Superior temporal gyrus (tissue), 1 donor: ENCODE results near the gene SORCS2.

Experiments used
- DNase-seq: peaks from one replicate; pipeline ENCODE4 v3.0.0-alpha.2; 2016; ENCODE audit errors: extremely low spot score

Gene SORCS2

DNA sequence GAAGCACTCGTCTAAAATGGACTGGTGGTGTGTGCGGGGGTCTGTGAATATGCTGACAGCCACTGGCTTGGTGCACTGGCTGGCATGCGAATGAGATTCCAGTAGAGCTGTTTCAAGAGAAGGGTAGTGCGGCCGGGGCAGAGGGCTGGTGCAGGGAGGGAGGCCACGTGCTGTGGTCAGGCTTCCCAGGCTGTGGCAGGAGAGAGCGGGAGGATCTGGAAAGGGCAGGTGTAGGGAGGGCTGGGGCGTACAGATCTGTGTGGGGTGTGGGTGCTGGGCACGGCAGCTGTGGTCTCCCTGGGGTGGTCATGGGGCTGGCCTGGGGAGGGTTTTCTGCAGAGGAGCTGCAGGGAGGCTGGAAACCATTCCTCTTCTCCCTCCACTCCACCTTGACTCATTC lies 30.2 kb downstream of the SORCS2 start:
- no peak for DNase-seq

DNA sequence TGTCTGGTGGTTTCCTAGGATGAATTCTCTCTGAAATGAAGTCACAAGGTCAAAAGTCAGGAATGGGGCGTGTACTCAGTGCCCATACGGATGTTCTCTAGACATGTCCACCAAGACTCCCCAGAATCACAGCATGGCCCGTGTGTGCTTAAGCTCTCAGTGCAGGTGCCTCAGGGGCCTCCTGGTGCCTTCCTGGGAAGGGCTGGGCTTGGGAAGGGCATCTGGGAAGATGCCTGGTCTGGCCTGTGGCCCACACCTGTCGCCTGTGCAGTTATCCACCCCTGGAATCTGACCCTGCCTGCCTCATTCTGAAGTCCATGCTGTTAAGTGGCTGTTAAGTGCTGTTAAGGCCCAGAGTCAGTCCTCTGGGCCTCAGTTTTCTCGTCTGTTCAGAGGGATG lies 31.2 kb downstream of the SORCS2 start:
- DNase-seq = no peak

DNA sequence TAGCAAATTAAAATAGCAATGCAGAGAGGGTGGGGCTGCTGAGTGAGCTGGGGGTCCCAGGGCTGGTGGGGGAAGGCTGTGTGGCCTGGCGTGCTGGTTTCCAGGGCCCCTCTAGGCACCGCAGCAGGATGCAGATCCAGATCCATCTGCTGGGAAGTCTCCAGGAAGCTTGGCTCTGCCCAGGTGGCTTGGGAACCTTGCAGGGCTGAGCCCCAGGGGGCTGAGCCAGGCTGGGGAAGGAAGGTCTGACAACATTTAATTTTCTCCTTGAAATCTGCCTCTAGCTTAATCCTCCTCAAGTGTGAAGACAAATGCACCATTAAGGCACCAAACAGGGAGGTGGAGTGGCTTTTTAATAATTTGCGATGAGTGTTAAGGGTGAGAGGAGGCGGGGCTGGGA lies 31.7 kb downstream of the SORCS2 start:
- DNase-seq = no peak

DNA sequence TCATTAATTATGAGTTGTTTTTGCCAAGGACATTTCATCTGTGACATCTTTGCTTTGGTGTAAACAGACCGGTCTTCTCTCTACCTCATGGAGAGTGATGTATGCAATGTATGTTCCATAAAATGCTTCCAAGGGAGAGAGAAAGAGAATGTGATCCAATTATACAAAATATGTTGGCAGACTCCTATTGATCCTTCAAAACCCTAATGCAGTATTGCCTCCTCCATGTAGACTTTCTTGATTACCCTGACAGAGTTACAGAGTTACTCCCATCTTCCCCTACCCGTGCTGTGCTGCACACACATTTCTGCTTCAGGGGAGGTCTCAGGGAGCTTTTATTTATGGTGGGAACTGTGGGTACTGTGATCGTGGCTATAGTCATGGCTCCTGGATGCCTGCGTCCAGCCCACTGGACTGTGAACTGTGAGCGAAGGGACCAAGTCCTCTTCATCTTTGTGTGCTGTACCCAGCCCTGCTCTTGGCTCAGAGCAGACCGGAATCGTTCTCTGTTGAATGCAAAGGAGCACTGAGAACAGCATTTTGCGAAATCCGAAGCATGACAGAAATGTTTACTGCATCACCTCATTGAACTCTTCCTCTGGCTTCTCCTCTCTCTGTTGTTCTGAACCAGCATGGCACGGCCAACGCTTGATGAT lies 32.7 kb downstream of the SORCS2 start:
- DNase-seq = no peak

DNA sequence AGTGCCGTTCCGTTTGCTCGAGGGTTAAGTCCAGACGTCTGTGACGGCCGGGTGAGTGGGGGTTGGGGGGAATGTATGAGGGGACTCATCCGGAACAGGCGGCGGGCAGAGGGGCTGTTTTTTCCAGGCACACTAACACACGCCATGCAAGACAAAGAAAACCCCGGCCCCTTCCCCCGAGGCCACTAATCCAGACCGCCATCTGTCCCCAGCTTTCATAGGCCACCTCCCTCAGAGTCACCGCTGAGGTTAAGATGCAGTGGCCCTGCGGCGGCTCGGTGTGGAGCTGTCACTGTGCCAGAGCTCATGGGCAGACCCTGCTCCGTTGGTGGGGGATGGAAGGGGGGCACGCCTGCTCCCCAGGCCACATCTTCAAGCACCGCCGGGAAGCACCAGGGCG lies 34.1 kb downstream of the SORCS2 start:
- DNase-seq = no peak

DNA sequence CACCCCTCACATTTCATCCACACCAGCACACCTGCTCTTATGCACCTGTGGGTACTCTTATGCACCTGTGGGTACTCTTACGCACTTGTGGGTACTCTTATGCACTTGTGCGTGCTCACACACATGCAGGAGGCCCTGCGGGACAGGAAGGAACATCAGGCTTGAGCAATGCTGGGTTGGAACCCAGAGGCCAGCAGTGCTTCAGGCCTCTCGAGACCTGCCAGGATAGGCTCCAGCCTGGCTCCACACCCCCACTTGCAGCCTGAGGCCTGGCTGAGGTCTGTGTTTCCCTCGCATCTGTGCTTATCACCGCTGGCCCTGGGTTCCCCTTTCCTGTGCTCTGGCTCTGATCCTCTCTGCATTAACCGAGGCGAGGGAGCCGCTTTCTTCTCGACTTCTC lies 34.7 kb downstream of the SORCS2 start:
- no peak for DNase-seq

DNA sequence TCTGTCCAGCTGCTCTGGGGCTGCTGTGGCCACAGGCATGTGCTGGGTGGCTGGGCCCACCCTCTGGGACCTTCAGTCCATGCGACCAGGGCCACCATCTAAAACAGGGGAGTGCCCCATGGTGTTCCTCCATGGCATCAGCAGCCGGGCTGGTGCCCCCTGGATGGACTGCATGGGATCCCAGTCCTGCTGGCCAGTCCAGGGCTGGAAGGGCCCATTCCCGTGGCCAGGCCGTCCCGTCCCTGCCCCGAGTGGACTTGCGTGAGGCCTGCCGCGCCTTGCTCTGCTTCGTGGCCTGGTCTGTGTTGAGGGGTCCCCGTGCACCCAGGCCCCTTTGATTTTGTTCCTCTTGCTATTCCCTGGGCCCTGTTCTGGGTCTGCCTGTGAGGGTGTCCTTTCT lies 36.4 kb downstream of the SORCS2 start:
- no peak for DNase-seq

DNA sequence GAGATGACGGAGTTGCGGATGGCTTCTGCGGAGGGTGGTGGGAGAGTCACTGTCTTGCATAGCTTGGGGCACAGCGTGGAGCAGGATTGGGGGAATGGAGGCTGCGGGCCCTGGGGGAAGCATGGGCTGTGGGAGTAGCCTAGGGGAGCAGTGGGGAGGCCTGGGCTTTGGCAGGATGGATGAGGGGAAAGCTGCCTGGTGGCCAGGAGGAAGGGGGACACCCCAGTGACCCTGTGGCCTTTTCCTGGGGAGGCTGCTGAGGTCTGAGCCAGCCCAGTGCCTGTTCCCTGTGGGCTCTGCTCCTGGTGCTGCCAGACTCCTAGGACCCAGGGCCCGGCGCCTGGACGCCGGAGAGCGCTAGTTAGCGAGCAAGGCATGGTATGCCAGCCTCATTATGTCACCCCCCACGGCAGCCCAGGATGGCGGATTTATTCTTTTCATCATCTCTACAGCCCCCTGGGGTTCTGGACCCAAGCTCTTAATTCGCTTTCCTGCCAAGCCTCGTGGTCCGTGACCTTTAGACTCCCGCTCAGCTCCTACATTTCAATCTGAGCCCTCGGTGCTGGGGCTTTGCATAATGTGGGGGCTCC lies 39.8 kb downstream of the SORCS2 start:
- no peak for DNase-seq

DNA sequence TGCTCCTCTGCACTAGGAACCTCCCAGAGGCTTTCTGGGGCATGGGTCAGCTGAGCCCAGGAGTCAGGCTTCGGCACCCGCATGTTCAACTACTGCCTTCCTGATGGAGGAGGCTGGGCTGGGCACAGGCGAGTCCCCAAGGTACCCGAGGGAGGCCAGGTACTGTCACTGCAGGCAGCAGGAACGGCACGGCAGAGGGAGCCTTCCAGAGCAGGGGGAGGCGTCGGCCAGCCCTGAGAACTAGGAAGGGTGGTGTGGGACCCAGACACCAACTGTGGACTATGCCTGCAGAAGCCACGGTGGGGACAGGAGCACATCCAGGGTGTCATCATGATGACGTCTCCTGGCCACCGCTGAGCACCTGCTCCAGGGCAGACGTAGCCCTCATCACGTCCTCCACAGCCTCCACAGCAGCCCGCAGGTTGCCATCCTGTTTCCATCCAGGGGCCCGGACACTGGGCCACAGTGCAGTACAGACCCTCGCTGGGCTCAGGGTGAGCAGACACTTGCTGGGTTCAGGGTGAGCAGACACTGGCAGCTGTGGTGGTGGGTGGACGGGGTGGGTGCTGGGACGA lies 40.8 kb downstream of the SORCS2 start:
- no peak for DNase-seq

DNA sequence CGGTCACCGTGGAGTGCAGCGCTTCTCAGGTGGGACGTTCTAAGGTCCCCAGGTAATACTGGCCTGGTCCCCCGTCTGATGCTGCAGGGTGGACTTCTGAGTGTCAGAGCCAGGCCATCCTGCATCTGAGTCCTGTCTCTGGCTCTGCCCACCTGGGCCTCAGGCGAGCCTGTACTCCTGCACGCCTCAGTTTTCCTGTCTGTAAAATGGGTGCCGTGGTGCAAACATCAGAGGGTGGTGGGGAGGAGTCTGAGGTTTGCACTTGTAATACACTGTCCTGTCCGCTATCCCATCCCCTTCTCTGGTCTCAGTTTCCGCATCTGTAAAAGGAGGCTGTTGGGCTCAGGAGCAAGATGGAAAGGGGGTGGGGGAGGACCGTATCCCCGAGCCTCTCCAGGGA lies 41.3 kb downstream of the SORCS2 start:
- no peak for DNase-seq

DNA sequence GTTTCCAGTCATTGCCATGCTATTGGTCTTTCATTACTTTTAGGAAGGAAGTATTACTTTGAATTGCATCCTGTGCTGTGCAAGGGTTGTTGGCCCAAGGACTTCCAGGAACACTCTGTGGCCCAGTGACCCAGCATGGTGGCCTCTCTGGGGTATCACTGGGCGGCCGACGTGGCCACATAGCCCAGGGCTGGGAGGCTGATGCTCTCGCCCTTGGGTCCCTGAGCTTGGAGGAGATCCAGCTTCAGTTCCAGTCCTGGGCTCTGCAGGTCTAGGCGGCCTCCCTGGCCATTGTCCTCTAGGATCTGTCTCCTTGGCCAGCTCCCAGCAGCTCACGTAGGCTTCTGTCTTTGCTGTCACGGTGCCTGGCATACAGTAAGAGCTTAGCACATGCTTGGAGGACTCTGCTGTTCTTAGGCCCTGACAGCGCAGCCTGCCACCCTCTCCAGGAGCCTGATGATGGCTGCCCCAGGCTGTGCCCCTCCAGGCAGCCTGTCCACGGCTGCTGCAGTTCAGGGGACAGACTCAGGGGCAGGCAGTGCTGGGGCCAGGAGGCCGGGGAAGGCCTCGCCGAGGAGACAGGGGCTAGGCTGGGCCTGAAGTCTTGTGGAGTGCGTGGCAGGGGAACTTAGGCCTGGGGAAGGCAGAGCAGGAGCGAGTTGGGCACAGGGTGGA lies 42.2 kb downstream of the SORCS2 start:
- no peak for DNase-seq

DNA sequence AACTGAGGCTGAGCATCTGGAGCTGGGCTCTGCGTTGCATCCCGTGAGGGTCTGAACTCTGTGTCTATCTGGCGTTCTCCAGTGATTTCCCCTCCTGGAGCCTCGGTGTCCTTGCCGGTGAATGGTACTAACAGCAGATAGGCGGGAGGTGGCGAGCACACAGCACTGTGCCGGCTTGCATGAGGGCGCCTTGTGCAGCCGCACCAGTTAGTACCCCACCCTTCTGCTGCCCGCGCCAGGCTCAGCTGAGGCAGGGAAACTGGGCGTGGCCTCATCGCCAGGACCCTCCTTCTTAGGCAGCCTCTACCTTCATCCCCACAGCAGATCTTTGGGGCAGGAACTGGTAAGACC lies 42.7 kb downstream of the SORCS2 start:
- DNase-seq = no peak

DNA sequence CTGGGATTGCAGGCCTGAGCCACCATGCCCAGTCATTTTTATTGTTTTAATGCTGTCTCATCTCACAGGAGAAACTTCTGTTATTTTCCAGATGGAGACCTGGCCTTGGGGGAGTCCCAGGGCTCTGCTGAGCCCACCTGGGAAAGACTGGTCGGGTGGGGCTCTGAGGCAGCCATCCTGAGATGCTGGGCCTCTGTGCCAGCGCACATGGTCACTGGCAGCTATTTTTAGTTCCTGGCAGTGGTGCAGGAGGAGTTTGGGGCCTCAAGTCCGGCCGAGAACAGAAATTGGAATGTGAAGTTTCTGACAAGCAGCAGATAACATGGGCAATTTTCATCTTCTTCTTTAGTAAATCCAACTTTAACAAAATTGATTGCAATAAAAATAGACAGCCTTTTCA lies 44.5 kb downstream of the SORCS2 start:
- no peak for DNase-seq

DNA sequence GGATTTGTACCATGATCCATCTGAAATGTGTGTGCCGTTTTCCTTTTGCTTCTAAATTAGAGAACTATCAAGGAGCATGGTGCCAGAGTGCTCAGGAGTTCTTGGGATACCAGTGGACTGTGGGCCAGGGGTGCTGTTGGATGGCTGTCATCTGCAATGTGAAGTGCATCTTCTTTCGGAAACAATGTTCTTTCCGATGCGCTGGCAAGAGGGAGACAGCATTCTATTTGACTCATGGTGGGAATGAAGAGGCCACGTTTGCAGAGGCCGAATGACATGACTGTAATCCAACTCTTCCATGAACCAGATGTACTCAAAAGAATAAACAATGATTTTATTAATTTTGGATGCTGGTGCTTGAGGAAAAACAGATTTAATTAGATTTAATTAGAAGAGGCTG lies 45.5 kb downstream of the SORCS2 start:
- no peak for DNase-seq

DNA sequence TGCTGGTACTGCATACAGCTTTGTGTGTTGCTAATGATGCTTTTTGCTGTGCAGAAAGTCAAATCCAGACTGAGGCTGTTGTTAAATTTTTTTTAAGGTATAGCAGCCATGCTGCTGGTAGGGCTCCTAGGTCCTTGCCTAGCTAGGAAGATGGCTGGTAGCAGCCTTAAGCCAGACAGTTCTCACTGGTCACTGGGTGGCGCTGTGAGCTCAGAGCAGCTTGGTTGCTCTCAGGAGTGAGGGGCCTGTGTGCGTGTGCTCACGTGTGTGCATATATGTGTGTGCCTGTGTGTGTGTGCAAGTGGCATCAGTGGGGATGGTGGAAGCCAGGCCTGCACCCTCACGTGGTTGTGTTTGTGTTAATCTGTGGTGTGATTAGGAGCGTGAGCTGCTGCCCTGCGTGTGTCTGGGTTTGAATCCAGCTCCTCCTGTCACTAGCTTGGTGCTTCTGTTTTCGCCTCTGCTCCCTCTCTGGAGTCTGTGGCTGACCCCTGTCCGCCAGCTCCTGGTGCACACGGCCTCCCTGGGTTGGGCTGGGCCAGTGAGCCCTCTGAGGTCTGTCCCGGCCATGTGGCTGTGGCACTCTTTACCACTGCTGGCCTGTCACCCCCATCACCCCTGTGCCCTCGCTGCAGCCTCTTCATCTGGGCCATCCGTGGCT lies 46.1 kb downstream of the SORCS2 start:
- no peak for DNase-seq

DNA sequence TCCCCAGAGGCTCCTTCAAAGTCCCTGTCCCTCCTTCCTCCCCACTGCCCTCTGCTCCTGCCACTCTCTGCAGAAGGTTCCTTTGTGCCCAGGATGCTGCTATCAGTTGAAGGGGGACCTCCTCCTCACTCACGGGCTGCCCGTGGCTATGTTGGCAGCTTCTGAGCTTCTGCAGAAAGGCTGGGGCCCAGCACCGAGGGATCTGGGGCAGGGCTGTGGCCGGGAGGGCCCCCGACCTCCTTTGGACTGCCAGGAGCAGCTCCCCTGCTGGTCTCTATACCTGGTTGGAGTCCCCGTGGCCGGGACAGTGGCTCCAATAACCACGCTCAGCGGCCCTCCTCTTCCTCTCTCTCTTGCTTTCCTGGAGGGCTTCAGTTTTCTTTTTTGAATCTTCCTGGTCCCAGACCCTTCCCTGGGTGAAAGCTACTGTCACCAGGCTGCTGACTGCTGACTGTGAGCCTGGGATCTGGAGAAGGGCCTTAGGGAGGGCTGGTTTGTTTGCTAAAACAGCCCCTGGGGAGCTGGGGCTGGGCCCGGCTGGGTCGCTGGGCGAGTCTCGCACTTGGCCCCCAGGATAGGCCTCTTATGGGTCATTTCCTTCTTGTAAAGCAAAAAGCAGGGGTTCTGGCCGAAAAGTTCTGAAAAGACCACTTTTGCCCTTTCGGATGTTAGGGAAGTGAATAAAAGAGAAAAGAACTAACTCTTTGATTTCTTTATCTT lies 46.9 kb downstream of the SORCS2 start:
- DNase-seq = no peak

DNA sequence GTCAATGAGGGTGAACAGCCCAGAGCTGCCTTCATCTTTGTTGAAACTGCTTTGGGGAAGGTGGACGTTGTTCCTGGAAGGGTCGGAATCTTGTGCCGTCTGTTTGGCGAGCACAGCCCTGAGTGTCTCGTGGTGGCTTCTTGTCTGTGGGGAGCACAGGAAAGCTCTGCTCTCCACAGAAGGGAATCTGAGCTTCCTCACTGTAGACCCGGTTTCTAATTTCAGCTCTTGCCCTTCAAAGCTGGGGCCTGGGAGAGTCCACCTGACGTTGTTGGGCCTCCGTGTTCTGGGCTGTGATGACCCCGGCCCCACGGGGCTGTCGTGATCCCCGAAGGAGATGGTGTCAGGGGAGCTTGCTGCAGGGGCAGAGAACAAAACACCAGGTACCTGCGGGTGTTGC lies 47.5 kb downstream of the SORCS2 start:
- no peak for DNase-seq

DNA sequence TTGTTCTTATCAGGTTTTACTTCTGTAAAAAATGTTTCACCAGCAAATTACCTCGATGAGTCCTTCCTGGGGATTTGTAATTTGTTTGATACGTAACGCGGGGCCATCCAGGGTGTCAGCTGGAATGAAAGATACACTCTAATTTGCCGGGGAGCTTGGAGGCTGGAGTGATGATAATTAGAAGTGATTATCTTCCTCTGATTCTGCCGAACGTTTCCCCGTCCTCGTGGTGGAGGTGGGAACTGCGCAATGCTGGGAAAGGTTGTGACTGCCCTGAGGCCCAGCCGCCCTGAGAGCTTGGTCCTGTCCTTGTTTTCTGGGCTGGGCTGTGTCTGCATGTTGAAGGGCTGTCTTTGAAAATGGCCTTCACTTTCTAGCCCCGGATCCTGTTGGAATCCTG lies 48.0 kb downstream of the SORCS2 start:
- no peak for DNase-seq

DNA sequence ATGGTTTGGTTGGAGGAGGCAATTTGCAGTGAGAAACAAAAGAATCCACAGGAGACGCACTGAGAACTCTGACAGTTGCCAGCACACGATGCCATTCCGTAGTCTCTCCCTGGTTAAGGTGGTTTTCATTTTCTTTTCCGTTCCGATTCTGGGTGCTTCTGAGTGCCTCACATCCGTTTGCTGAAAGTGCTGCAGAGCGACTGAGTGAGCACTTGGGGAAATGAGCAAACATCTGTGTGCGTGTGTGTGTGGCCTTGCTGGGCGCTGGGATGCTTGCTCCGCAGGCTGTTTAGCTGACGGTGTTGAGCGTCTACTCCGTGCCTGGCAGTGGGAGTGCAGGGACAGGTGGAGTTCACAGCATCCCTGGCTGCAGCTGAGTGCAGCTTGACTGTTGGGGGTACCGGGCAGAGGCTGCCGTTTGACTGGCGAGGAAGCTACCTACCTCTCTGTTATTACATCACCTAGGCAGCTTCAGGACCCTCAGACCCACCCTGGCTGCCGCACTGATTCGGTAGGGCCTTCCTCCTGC lies 49.3 kb downstream of the SORCS2 start:
- DNase-seq = no peak

DNA sequence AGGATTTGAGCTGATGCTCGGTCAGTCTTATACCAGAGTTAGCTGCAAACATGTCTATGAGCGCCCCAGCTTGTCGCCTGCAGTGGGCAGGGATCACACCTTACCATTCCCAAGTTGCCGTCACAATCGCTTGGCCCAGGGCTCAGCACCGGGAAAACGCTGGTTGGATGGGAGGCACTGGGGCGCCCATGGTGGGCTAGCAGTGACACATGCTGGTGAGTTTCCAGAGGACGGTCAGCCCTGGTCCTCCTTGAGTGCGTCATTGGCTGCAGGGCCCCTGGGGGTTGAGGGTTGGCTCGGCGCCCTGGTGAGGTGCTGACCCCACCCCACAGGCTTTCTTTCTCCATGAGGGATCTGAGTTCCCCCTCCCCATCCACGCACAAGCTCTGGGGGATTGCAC lies 50.4 kb downstream of the SORCS2 start:
- no peak for DNase-seq

DNA sequence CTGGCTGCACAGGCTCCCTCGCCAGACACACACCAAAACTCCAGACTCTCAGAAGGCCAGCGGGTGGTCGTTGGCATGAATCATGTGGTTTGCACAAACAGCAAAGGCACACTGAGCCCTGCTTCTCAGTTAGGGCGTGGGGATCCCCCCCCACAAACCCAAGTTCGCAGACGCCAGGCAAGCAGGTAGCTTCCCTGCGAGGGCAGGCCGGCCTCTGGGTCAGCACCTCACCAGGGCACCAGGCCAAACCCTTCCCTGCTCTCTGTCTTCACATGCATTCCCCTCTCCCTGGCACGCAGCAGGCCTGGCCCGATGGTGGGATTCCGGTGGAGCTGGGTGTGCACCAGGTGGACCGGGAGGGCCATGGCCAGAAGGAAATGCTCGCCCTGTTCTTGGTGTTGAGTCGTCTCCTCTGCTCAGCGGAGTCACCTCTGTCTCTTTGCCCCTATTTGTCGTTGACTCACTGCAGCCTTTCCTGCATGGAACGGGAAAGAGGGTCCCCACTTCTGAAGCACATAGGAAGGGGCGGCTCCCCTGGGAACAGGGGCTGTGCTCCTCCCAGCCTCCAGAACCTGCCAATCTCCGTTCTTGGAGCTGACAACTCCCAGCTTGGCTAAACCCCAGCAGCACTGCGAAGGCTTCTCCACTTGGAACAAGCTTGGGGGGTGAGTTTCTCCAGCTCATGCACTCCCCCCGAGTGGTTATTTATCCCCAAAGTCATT lies 51.4 kb downstream of the SORCS2 start:
- DNase-seq = no peak
